WERI-Rb-1 (cell line): ENCODE results near the gene NPB.
"Not testable (repeated sequence)": the region's sequence is repeated elsewhere in the genome, so short reads cannot be mapped to it uniquely, and the experiment has no call there.

Source experiments
- DNase-seq: peaks from one replicate; pipeline ENCODE4 v3.0.0-alpha.2; 2020
- H3K27ac ChIP-seq: fragments of 250-450 bp; sonication (Bioruptor Pico); 2 replicates; pipeline ENCODE4 v1.5.1; 2020; ENCODE audit warnings: mild to moderate bottlenecking, moderate library complexity
- H3K27me3 ChIP-seq: fragments of 250-450 bp; sonication (Bioruptor Pico); 2 replicates; pipeline ENCODE4 v1.5.1; 2021; ENCODE audit warnings: mild to moderate bottlenecking, low read depth, moderate library complexity; ENCODE audit not compliant: insufficient read depth, severe bottlenecking
- H3K36me3 ChIP-seq: fragments of 250-450 bp; sonication (Bioruptor Pico); 2 replicates; pipeline ENCODE4 v1.5.1; 2020; ENCODE audit warnings: mild to moderate bottlenecking, moderate library complexity
- H3K4me3 ChIP-seq: 2 replicates; pipeline ENCODE4 v1.5.1; 2011; ENCODE audit warnings: low read depth, mild to moderate bottlenecking, control low read depth, low read length
- H3K9me3 ChIP-seq: fragments of 250-450 bp; sonication (Bioruptor Pico); 2 replicates; pipeline ENCODE4 v1.5.1; 2021; ENCODE audit warnings: mild to moderate bottlenecking, moderate library complexity; ENCODE audit not compliant: severe bottlenecking
- TF ChIP-seq, protein P1 (sequence below): IDR thresholded peaks from 2 replicates; pipeline ENCODE4 v1.5.1; 2011; ENCODE audit warnings: low read depth, mild to moderate bottlenecking, control low read depth, inconsistent platforms, low read length

Gene NPB

DNA sequence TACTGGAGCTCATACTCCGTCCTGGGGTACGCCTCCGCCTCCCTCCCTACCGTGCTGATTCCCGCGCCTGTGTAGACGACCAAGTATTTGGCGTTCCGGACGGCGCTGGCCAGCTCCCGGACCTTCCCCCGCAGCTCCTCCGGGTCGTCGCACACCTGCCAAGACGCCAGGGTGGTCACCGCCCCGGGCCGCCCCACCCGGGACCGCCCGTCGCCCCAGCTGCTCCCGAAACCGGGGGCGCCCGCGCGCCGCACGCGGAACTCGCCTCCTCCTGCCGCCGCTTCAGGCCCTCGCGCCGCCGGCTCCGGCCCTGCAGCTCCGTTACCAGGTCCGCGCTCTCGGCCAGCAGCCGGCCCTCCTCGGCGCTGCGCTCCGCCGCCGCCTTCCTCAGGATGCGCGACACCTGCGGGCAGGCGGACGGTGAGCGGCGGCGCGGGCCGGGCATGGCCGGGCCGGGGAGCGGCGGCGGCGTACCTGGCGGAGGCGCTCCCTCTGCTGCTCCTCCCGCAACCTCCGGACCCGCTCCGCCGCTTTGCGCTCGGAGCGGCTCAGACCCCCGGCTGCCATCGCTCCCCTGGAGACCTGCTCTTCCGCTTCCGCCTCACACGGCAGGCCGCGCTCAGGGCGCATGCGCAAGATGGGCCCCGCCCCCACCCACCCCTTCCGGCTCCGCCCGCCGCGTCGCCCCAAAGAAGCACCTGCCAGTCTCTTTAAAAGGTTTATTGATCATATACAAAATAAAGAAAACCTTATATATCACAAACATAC is 15.7 kb downstream of the NPB start, which contains the start of gene SIRT7:
Gene SIRT7 (minus strand): TSS at position 612 of the 768 bp plus-strand sequence. CDS start 45 bp downstream, at position 567.
- TF ChIP-seq, protein P1, sequence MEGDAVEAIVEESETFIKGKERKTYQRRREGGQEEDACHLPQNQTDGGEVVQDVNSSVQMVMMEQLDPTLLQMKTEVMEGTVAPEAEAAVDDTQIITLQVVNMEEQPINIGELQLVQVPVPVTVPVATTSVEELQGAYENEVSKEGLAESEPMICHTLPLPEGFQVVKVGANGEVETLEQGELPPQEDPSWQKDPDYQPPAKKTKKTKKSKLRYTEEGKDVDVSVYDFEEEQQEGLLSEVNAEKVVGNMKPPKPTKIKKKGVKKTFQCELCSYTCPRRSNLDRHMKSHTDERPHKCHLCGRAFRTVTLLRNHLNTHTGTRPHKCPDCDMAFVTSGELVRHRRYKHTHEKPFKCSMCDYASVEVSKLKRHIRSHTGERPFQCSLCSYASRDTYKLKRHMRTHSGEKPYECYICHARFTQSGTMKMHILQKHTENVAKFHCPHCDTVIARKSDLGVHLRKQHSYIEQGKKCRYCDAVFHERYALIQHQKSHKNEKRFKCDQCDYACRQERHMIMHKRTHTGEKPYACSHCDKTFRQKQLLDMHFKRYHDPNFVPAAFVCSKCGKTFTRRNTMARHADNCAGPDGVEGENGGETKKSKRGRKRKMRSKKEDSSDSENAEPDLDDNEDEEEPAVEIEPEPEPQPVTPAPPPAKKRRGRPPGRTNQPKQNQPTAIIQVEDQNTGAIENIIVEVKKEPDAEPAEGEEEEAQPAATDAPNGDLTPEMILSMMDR: no peak
- peak within 1 kb of the TSS; percentile 15; the same call in 1 of the 2 replicates for H3K27ac ChIP-seq
- H3K4me3 ChIP-seq: peak within 1 kb of the TSS; percentile 55
- H3K9me3 ChIP-seq: no peaks in the 10 kb centered on the region
- H3K36me3 ChIP-seq: peaks cover 73% of the 10 kb centered on the region
- DNase-seq: peak; percentile 85
- H3K27me3 ChIP-seq: no peaks in the 10 kb centered on the region

DNA sequence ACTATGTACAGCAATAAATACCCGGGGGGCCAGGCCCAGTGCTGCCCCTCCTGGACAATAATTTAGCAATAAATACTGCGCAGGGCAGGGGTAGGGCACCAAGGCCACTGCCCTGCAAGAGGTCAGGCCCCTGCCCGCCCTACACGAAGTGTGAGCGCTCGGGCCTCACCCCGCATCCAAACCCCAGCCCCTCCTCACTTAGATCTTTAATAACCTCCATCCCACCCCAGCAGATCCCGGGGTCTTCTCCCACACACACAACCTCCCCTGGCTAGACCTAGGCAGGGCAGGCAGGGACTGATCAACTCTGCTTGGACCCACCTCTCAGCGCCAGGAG is 16.3 kb downstream of the NPB start:
- not testable (repeated sequence) for H3K27ac ChIP-seq, H3K27me3 ChIP-seq, DNase-seq, H3K9me3 ChIP-seq
- H3K4me3 ChIP-seq: peak overlapping the region; percentile 55; the same call in 1 of the 2 replicates
- H3K36me3 ChIP-seq: peaks cover 70% of the 10 kb centered on the region

GRCh38 chr17:81918832-81919545 is 17.0 kb downstream of the NPB start:
- no peak for DNase-seq
- H3K36me3 ChIP-seq: peaks cover 63% of the 10 kb centered on the region
- no peak overlapping the region for H3K27ac ChIP-seq

DNA sequence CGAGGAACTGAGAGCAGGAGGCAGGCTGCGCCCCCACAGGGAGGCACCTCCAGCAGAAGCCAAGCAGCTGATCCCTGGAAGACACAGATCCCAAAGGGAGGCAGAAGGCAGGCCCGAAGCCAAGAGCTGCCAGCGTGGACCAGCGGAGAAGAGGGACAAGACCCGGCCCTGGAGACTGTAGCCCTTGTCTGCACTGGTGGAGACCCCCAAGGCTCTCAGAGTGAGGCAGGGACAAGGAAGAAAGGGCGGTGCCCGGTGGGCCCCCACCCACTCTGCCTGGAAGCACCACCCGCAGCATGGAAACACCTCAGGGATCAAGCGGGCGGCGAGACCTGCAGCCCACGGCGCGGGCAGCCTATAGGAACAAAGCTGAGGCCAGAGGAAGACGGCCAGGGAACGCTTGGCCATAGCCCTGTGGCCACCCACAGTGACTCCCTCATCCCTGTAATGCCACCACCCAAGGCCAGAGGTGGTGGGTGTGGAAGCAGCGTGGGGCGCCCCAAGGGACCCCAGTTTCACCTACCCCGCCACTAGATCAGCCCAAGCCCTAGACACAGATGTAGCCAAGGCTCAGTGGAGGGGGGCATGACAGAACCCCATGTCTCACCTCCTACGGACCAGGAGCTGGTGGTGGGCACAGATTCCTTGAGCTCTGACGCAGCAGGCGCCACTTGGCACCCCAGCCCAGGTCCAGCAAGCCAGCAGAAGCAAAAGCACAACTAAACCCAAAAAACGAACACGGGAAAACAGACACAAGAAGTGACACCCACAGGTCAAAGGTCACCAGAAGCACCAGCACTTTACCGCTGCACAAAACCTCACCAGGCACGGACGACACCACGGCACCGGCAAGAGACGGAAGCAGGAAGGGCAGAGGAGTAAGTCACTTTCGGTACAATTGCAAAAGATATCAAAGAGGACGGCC is 18.8 kb downstream of the NPB start:
- H3K4me3 ChIP-seq: no peak overlapping the region
- TF ChIP-seq, protein P1: no peak
- H3K27ac ChIP-seq: no peak overlapping the region
- no peaks in the 10 kb centered on the region for H3K9me3 ChIP-seq
- no peak for DNase-seq
- H3K27me3 ChIP-seq: no peaks in the 10 kb centered on the region
- peaks cover 44% of the 10 kb centered on the region for H3K36me3 ChIP-seq

More at GRCh38 chr17:81918832-81919545, 17.0 kb downstream of the NPB start:
- H3K9me3 ChIP-seq: no peaks in the 10 kb centered on the region
- TF ChIP-seq, protein P1: no peak
- no peak overlapping the region for H3K4me3 ChIP-seq
- no peaks in the 10 kb centered on the region for H3K27me3 ChIP-seq

- Histone ChIP-seq H3K27ac (no peak overlapping the region), H3K9me3 (no peaks in the 10 kb centered on the region), H3K4me3 (no peak overlapping the region), H3K27me3 (no peaks in the 10 kb centered on the region), H3K36me3 (peaks cover 39% of the 10 kb centered on the region)
- TF ChIP-seq, protein P1: no peak
- DNase-seq: no peak
These were observed 19.5 kb downstream of the NPB start for GRCh38 chr17:81921537-81921862.
